Neutrophil (primary cell): Measurements from ENCODE around the gene HS3ST4.
"Not testable (repeated sequence)": the region's sequence is repeated elsewhere in the genome, so short reads cannot be mapped to it uniquely, and the experiment has no call there.

ENCODE experiments used
- H3K27ac ChIP-seq: fragments of 200-600 bp; sonication (generic); 2 replicates; pipeline ENCODE4 v1.5.1; 2016; ENCODE audit warnings: mild to moderate bottlenecking, moderate library complexity
- H3K27me3 ChIP-seq: fragments of 200-600 bp; sonication (generic); 2 replicates; pipeline ENCODE4 v1.6.0; 2016; ENCODE audit warnings: mild to moderate bottlenecking
- H3K36me3 ChIP-seq: fragments of 200-600 bp; sonication (generic); 2 replicates; pipeline ENCODE4 v1.5.1; 2017
- H3K4me1 ChIP-seq, 2 experiments: fragments of 200-600 bp in 1 of 2; sonication (generic) in 1 of 2; 1 replicate in 1 of 2; 2 replicates in 1 of 2; pipeline versions ENCODE4 v1.5.1 to v1.6.1; 2013 to 2016; ENCODE audit warnings: low read depth in 1 of 2, low read length in 1 of 2, mild to moderate bottlenecking in 1 of 2, moderate library complexity in 1 of 2; ENCODE audit not compliant: control insufficient read depth in 1 of 2, insufficient read depth in 1 of 2
- H3K4me3 ChIP-seq, 2 experiments: fragments of 200-600 bp in 1 of 2; sonication (generic) in 1 of 2; 1 replicate in 1 of 2; 2 replicates in 1 of 2; pipeline ENCODE4 v1.5.1; 2013 to 2016; ENCODE audit warnings: low read depth in 1 of 2, low read length in 1 of 2, mild to moderate bottlenecking in 1 of 2, moderate library complexity in 1 of 2
- H3K9me3 ChIP-seq: fragments of 200-600 bp; sonication (generic); 2 replicates; pipeline ENCODE4 v1.5.1; 2016
- TF ChIP-seq, protein P1 (sequence below): fragments of 200-600 bp; sonication (generic); IDR thresholded peaks from 2 replicates; pipeline ENCODE4 v1.5.1; 2016; ENCODE audit warnings: antibody characterized with exemption

Gene HS3ST4

DNA sequence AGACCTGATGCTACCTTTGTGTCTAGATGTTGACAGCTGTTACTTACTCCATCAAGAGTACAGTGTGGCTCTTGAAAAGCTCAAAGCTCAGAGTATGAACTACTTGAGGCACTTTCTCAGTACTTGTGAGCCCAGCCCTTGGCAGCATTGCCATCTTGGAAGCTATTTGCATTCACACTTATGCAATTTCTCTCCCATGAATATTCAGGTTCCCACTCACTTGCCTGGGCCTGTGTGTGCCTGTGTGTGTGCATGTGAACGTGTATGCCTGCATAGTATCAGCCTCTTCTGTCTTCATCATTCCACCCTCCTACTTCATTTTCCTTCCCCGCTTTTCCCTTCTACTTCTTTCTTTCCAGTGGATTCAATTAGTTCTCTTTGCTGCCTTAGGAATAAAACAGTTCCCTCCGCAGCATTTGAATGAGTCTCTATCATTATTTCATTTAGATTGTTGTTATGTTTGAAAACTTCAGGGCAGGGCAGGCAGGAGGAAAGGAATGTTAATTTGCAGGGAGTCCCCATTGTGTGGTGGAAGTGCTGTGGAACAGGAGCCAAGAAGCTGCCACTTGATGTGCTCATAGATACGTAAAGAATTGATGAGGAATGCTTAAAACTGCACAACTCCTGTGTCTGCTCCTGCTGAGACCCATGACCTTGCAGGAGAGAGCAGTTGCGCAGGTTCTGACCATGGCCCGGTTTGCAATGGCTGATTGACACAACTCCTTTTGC, 58.9 kb downstream of the HS3ST4 start:
- TF ChIP-seq, protein P1, sequence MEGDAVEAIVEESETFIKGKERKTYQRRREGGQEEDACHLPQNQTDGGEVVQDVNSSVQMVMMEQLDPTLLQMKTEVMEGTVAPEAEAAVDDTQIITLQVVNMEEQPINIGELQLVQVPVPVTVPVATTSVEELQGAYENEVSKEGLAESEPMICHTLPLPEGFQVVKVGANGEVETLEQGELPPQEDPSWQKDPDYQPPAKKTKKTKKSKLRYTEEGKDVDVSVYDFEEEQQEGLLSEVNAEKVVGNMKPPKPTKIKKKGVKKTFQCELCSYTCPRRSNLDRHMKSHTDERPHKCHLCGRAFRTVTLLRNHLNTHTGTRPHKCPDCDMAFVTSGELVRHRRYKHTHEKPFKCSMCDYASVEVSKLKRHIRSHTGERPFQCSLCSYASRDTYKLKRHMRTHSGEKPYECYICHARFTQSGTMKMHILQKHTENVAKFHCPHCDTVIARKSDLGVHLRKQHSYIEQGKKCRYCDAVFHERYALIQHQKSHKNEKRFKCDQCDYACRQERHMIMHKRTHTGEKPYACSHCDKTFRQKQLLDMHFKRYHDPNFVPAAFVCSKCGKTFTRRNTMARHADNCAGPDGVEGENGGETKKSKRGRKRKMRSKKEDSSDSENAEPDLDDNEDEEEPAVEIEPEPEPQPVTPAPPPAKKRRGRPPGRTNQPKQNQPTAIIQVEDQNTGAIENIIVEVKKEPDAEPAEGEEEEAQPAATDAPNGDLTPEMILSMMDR: no peak
- Histone ChIP-seq H3K27me3 (no peaks in the 10 kb centered on the region), H3K27ac (no peak overlapping the region), H3K4me1 (no peaks in the 10 kb centered on the region), H3K4me3 (no peak overlapping the region), H3K9me3 (no peaks in the 10 kb centered on the region), H3K36me3 (no peaks in the 10 kb centered on the region)

DNA sequence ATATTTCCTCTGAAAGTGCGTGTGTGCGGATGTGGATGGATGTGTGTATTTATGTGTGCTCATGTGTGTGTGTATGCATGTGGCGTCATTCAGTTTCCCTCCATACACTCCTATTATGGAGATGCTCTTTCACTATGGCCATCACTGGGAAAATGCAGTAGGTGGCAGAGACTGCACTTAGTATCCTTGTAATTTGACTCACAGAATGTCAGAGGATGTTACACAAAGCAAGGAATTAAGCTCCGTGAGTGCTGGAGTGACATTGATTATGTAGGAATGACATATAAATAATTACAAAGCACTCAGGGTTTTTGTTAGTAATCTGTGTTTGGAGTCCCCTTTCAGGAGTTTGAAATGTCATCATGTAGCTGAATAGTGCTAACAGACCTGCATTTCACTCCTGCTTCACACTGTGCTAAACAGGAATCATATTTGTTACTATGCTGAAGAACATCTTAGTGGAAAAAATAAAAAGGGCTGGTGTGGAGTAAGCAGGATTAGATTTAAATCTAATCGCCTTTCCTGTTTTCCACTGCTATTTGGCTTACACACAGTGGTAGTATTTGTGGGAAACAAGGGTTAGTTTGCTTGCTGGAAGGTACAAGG, 59.6 kb downstream of the HS3ST4 start:
- Histone ChIP-seq H3K27ac (no peak overlapping the region), H3K4me3 (no peak overlapping the region), H3K4me1 (no peaks in the 10 kb centered on the region), H3K36me3 (no peaks in the 10 kb centered on the region), H3K27me3 (no peaks in the 10 kb centered on the region), H3K9me3 (no peaks in the 10 kb centered on the region)
- TF ChIP-seq, protein P1: no peak

DNA sequence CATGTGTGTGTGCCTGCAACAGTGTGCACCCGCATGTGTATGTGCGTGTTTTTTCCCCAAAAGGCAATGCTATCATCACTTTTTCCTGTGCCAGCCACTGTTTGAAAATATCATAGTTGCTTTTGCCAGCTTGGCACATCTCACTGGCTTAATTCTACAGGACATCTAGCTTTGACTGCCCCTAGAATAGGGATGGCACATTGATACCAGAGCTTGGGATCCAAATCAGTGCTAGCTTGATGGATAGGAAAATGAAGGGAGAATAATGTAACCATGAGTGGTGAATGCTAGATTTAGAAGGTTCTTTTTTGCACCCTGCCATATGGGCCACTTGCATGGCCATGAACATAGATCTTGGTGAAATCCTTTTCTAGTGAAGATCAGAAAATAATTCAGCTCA, 72.7 kb downstream of the HS3ST4 start:
- H3K27ac ChIP-seq: no peak overlapping the region

DNA sequence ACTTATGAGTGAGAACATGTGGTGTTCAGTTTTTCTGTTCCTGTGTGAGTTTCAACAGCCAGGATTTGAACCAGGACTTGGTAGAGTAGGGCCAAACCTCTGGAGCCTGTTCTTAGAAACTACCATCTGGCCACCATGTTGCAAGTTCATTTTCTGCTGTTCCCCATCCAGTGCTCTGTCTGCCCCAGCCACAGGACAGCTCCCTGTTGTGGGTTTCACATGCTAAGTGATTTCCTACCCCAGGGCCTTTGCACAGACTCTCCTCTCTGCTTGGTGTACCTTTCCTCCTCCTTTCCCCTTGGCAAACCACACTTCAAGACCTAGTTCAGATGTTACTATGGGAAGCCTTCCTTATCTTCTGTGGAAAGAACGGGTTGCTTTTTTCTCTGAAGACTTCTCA, 79.5 kb downstream of the HS3ST4 start:
- Histone ChIP-seq H3K27me3 (no peaks in the 10 kb centered on the region), H3K27ac (no peak overlapping the region), H3K9me3 (no peaks in the 10 kb centered on the region), H3K4me1 (no peaks in the 10 kb centered on the region), H3K36me3 (no peaks in the 10 kb centered on the region), H3K4me3 (no peak overlapping the region)
- TF ChIP-seq, protein P1: no peak

More for the DNA sequence above, 72.7 kb downstream of the HS3ST4 start:
- H3K4me1 ChIP-seq: no peaks in the 10 kb centered on the region
- H3K9me3 ChIP-seq: no peaks in the 10 kb centered on the region
- H3K36me3 ChIP-seq: no peaks in the 10 kb centered on the region
- no peak overlapping the region for H3K4me3 ChIP-seq
- TF ChIP-seq, protein P1: no peak
- no peaks in the 10 kb centered on the region for H3K27me3 ChIP-seq

DNA sequence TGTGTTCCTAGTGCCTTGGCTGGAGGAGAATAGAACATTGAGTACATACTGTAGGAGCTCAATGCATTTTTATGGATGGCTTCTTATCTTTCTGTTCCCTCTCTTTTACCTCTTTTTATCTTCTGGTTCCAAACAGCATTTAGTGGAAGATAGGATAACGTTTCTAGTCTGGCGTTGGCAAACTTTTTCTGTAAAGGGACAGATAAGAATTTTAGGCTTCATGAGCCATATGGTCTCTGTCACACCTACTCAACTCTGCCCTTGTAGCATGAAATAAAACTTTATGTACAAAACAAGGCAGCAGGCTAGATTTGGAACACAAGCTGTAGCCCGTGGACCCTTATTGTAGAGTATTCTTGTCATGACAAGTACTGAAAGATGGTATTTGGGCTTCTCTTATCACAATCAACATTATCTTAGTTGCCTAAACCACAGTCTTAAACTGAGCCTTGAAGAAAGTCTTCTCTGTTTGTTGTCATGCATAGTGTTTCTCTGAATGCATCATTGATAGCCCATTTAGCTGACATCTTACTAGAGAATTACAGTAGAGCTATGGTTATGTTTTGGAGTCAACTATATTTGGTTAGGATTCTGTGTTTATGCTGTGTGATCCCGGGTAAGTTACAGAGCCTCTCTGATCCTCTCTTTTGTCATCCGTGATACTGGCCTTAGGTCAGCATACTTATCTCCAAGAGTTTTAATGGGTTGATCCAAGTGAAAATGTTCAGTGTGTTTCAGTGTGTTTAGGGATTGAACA, 80.2 kb downstream of the HS3ST4 start:
- no peak overlapping the region for H3K27ac ChIP-seq
- no peaks in the 10 kb centered on the region for H3K36me3 ChIP-seq
- no peaks in the 10 kb centered on the region for H3K4me1 ChIP-seq
- TF ChIP-seq, protein P1: no peak
- no peaks in the 10 kb centered on the region for H3K9me3 ChIP-seq
- no peaks in the 10 kb centered on the region for H3K27me3 ChIP-seq
- no peak overlapping the region for H3K4me3 ChIP-seq

DNA sequence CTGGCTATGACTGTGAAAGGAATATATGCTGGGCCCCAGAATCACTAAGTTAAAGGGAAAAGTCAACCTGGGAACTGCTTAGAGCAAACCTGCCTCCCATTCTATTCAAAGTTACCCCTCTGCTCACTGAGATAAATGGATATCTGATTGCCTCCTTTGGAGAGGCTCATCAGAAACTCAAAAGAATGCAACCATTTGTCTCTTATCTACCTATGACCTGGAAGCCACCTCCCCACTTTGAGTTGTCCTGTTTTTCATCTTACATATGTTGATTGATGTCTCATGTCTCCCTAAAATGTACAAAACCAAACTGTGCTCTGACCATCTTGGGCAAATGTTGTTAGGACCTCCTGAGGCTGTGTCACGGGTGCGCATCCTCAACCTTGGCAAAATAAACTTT, 84.5 kb downstream of the HS3ST4 start:
- H3K9me3 ChIP-seq, H3K4me1 ChIP-seq, H3K27ac ChIP-seq, H3K36me3 ChIP-seq, H3K4me3 ChIP-seq, H3K27me3 ChIP-seq: not testable (repeated sequence)
